GM13976 (cell line): ENCODE data around the gene SLC35A2.

ENCODE experiments used
- DNase-seq: peaks from one replicate; pipeline ENCODE4 v3.0.0; 2012; ENCODE audit warnings: low spot score
- CTCF ChIP-seq: IDR thresholded peaks from 2 replicates; pipeline ENCODE4 v1.5.1; 2012; ENCODE audit warnings: borderline replicate concordance, mild to moderate bottlenecking; ENCODE audit not compliant: insufficient read depth; ENCODE audit errors: extremely low read depth, missing control alignments, control extremely low read depth
- in situ Hi-C: fragments of 300-500 bp; cut with MboI; formaldehyde crosslinking; loops from one replicate; pipeline ENCODE4 v1.12.0; 2022; ENCODE audit warnings: low sequenced_read_pairs, mixed read lengths, inconsistent platforms; ENCODE audit not compliant: unreplicated experiment

The SLC35A2 gene

DNA sequence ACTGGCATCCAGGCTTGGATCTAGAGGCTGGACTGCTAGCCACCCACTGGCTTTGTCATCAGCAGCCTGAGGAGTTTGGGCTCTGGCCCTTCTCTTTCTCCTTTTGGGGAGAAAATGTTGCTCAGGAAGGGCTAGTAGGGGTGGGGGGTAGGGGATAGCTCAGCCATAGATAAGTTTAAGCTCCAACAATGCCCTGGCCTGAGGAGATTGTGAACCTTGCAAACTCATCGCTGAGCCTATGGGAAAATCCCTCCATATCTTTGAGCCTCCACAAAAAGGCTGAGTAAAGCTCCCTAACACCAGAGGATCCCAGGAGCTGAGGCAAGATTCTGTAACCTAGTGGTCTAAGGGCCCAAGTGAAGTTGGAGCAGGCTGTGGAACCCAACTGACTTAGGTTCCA, 37.1 kb upstream of the SLC35A2 start:
- no peak for TF ChIP-seq CTCF
- no peak for DNase-seq
- in situ Hi-C loops = no loop called here

GRCh38 chrX:48945517-48946348, 34.3 kb upstream of the SLC35A2 start:
- DNase-seq = peak; percentile 61
- TF ChIP-seq CTCF = peak; percentile 92
- in situ Hi-C loops = no loop called here

- DNase-seq = no peak
- in situ Hi-C loops = no loop called here
- no peak for TF ChIP-seq CTCF
Observed at GRCh38 chrX:48942895-48943294, 31.4 kb upstream of the SLC35A2 start.

DNA sequence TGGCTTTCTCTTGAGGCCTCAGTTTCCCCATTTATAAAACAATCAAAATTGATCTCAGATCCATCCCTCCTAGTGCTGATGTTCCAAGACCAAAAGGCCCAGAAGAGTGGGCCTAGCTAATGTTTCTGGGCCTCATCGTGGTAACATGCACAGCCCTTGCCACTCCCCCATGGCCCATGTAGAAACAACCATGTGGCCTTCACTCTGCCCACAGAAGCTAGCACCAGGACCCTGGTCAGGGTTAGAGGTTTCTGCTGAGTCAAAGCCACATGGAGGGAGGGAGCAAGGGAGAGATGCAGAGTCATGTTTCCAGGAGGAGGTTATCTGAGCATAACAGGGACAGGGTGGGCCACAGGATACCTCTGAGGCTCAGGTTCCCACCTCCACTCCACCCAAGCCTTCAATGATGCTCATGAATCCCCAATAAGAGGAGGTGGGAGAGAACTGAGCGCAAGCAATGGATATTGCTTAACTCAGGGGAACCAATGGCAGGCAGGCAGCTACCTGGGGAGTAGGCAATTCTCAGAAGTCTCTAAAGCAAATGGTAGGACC, 29.0 kb upstream of the SLC35A2 start:
- in situ Hi-C loops = no loop called here
- no peak for DNase-seq
- TF ChIP-seq CTCF = no peak

- in situ Hi-C loops = no loop called here
- DNase-seq = no peak
- TF ChIP-seq CTCF = no peak
Observed at GRCh38 chrX:48939524-48940228, 28.2 kb upstream of the SLC35A2 start.

GRCh38 chrX:48938721-48939425, 27.4 kb upstream of the SLC35A2 start:
- TF ChIP-seq CTCF = no peak
- in situ Hi-C loops = no loop called here
- peak; percentile 53 for DNase-seq
